Measurements from ENCODE around the gene KRT32.

The KRT32 gene

DNA sequence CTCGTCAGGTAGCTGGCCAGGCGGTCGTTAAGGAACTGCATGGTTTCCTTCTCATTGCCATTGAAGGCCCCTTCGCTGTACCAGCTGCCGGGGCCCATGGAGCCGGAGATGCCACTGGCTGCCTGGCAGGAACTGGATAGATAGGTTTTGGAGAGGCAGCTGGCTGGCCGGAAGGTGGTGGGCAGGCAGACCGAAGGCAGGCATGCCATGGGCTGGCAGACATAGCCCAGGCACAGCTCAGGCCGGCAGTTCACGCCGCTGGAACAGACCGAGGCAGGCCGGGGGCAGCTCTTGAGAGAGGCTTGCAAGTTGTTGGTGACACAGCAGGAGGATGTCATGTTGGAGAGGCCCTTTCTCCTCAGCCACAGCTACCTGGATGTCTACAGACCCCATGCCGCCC, at the start of gene KRT32:
KRT32 (minus strand) TSS at position 399 of the 400 bp plus-strand sequence; CDS start at position 338, 61 bp downstream.
- no peak for DNase-seq (ENCODE audit: low read depth, low spot score)

DNA sequence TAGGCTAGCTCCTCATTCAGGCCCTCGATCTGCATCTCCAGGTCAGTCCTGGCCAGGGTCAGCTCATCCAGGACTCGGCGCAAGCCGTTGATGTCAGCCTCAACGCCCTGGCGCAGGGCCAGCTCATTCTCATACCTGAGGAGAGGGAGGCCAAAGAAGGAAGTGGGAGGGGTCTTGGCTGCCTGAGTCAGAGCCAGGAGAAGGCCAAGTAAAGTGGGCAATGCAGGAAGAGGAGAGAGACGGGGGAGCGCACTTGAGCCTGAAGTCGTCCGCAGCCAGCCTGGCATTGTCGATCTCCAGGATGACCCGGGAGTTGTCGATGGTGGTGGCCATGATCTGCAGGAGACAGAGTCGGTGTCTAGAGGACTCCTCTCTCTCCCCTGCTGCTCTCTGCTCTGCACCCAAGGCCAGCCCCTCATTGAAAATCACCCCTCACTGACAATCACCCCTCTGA, 49.7 kb upstream of the KRT32 start:
- no peak for DNase-seq (ENCODE audit: low read depth, low spot score)

DNA sequence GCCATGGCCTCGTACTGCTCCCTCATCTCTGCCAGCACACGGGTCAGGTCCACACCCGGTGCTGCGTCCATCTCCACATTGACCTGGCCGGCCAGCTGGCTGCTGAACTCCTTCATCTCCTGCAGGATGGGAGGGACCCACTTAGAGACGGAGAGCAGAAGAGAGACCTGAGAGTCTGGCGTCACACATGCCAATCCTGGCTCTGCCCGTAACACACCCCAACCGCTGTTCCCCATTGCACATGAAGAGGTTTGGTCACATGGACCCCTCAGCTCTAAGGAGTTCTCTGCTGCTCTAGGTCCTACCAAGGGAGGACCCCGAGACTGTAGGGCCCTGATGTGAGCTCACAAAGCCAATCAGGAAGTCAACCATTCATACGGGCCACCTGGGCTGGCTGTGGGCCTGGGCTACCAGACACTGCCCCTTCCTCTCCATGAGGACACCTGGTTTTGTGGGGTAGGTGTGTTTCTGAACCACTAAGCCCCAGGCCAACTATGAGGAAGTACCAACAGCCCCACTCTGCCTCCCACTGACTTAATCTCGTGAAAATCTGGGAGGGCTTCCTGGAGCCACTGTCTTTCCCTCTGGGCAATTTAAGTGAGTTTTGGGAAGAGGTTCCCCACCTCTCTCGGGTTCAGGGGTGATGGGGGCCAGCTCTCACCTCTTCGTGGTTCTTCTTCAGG, 49.1 kb upstream of the KRT32 start:
- DNase-seq (ENCODE audit: low read depth, low spot score): no peak

DNA sequence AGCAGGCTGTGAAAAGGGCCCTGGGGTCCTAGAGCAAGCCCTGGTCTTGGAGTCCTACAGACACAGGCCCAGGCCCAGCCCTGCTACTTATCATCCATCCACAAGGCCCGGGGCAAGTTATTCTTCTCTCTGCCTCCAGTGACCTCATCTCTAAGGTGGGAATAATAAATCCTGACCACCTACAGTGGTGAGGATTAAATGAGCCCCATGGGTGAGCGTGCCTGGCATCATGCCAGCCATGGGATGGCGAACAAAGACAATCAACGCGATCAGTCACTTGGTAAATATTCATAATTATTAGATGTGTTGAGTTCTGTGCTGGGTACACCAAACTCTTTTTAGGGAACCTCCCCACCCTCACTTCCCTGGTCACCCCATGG, 46.0 kb upstream of the KRT32 start:
- DNase-seq (ENCODE audit: low read depth, low spot score): no peak

DNA sequence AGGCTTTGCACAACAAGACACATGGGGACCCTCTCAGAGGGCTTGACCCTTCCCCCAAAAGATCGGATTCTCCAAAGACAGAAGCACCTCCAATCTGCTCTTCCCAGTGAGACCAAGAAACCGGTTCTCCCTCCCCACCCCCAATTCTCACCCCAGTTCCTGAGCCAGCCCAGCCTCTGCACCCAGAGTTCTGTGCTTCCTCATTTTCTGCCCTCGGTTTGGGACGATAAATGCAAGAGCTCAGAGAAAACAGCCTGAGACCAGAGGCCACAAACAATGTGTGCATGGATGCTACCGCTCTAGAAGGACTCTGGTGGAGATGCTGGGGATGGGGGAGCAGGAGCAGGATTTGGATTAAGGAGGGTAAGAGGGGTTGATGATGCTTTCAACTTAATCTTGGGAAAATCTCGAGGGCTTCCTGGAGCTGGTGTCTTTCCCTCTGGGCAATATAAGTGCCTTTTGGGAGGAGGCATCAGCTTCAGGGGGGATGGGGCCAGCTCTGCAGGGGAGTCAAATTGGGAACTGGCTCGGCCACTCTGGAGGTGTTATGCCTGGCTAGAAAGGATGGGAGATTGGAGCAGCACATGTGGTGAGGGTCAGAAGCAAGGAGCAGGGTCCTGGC, 45.5 kb upstream of the KRT32 start:
- no peak for DNase-seq (ENCODE audit: low read depth, low spot score)

DNA sequence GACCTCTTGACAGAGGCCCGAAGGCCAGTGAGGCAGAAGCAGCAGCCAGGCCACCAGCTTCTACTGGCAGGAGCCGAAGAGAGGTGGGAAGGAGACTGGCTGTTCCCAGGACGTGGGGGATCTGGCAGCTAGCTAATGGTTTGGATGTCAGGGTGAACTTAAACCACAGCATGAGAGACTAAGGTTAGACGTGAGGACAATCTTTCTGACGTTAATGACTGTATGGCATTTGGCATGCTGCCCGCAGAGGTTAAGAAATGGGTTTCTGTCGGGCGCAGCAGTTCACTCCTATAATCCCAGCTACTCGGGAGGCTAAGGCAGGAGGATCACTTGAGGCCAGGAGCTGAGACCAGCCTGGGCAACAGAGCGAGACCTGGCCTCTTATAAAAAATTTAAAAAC, 44.5 kb upstream of the KRT32 start:
- no peak for DNase-seq (ENCODE audit: low read depth, low spot score)

DNA sequence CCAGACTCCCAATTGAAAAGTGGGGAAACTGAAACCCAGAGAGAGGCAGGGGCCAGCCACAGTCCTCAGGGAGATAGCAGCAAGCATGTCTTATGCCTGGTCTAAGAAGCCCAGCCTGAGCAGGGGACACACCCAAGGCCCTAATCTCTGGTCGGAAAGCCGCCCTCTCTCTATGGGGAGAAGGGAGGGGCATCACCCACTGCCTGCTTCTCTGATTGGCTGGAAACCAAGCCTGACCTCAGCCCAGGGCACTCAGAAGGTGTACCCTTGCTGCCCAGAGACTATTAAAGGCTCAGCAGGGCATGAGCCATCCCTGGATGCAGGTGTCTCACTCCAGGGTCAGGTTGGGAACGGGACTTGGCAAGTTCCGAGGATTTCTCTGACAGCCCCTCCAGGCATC, 43.9 kb upstream of the KRT32 start:
- no peak for DNase-seq (ENCODE audit: low read depth, low spot score)

DNA sequence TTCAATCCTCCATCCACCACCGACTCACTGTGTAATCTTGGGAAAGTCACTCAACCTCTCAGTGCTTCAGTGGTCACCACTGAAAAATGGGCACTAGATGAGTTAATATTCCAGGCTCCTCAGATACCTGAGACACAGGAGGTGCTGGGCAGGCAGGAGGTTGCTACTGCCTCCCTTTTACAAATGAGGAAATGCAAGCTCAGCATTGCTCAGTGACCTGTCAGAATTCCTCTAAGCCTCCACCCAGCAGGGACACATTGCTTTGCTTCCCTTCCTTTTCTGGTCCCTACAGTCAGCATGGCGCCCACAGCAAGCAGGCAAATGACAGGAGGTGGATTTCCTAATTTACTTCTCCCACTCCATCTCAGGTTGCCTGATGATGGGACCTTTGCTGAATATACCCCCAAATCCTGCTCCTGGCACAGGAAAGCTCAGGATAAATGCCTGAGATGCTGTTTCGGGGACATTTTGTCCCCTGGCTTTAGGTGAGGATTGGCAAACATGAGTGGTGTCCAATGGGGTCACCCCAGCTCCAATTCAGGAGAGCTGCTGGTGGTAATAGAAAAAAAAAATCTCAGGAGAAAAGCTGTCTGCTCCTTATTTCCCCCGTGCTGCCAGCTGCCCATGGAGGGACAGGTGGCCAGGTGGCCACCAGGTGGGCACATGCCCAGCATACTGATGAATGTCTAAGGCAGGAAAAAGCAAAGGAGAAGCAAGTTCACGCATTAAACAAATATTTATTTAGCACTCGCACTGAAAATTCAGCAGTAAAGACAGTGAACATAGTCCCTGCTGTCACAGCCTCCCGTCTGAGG, 43.3 kb upstream of the KRT32 start:
- DNase-seq (ENCODE audit: low read depth, low spot score): peak; percentile 28

DNA sequence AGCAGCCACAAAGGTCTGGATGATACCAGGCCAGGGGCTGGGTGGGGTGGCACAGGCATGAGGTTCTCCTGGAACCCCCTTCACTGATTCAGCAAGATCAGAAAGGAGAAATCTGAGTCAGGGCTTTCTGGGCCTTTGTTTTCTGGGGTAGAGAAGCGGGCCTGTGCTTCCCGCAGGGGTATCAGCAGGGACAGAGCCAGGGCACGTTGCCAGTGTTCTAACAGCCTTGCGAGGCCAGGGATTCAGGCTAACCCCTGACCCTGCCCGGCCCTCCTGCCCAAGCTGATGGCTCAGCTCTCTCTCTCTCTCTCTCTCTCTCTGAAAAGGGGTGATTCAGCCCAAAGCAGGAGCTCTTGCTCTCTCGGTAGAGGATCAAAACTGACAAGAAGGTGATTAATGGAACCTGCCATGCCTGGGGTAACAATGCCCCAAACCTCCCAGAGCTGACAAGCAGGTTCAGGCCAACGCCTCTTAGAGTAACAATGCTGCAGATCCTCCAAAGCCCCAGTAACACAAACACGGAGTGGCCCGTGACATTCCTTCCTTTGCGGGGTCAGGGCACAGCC, 40.2 kb upstream of the KRT32 start:
- peak; percentile 71 for DNase-seq (ENCODE audit: low read depth, low spot score)

DNA sequence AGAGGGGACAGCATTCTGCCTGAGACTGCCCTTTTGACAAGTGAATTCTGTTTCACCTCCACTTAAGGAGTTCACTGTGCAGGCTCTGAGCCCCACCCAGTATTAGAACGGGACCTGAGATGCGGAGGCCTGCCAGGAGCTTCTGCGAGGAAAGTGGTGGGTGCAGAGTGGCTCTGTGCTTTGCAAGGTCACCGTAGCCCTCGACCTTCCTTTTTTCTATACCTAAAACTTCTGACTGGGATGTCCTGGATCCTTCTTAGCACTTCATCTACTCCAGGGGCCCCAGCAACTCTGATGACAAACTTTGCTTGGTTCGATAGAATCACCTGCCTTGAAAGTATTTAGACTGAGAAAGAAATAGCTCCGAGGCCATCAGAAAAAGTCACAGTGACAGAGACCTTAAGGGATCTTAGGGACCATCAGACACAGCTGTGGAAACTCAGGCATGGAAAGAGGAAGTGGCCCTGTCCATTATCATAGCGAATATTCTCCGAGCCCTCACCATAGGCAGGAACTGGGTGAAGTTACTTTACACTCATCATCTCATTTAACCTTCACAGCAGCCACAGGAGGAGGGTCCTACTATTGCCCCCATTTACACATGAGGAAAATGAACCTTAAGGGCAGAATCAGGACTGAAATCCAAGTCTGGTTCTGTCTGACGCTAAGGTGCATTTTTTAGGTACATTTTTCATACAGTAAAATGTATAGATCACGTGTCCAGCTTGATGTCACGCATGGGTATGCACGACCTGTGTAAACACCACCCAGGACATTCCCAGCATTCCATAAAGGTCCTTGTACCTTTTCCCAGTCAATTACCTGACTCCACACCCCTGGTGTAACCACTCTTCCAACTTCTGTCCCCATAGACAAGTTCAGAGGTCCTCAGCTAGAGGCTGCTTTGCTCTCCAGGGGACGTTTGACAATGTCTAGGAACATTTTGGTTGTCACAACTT, 38.9 kb upstream of the KRT32 start:
- no peak for DNase-seq (ENCODE audit: low read depth, low spot score)

DNA sequence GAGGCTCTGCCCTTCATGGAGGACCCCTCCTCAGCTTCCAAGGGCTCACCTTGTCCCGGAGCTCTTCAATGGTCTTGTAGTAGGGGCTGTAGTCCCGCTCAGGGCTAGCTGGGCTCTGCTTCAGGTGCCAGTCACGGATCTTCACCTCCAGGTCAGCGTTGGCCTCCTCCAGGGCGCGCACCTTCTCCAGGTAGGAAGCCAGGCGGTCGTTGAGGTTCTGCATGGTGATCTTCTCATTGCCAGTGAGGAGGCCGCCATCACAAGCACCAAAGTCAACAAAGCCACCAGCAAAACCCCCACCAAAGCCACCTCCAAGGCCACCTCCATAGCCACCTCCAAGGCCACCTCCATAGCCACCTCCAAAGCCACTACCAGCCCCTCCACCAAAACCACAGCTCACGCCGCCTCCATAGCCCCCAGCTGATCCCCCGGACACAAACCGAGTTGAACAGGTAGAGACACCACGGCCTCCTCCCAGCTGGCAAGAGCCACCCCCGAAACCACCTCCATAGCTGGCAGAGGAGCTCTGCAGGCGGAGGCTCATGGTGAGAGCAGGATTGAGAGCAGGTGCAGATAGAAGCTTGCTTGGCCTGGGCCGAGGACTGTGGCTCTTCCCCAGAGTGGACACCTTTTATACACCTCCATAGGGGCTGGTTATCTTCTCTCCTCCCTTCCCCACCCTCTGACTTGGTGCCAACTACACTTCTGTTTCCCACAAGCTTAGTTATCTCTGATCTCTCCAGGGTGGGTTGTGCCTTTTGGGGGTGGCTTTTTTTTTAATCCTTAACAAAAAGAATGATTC, 38.0 kb upstream of the KRT32 start, which contains the start of gene KRT13:
KRT13 (minus strand) TSS at position 606 of the 802 bp plus-strand sequence; CDS start at position 544, 62 bp downstream.
- no peak for DNase-seq (ENCODE audit: low read depth, low spot score)

DNA sequence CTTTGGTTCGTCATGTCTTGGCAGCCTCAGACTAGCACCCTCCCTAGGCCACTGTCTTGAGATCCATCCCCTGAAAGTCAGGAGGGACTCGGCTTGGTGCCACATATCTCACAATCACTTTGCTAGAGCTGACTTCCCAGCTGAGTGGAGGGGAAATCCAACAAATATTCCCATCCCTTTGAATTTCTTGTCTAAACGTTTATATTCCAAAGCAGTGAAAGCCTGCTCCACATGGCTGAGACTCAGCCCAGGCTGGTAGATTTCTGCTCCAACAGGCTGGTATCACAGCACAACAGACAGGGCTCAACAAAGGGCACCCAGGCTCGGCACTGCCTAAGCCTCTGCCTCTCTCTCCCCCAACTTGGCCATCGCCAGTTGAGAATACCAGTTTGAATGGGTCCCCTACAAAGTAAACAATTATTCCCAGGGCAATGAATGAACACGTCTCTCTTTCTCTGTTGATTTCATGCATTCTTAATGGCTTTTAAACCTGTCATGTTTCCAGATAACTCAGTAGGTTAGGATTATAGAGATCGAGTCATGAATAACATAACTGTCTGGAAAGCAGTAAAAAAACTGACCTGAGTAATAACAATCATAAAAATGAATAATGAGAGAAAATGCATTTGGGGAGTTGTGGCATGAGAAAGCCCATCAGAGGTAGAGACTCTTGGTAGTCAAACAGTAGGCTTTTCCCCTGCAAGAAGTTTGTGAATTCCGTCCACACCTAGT, 37.2 kb upstream of the KRT32 start:
- DNase-seq (ENCODE audit: low read depth, low spot score): no peak

DNA sequence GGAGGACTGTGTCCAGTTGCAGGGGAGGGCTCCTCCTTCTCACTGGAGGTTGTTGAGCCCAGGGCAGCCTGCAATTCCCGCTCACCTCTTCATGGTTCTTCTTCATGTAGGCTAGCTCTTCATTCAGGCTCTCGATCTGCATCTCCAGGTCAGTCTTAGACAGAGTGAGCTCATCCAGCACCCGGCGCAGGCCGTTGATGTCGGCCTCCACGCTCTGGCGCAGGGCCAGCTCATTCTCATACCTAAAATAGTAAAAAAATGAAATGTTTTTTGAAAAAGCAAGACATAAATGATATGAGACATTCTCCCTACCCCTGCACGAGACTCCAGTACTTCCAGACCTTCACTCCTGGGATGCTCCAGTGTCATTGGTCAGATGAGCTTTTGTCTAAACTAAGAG, 36.0 kb upstream of the KRT32 start:
- DNase-seq (ENCODE audit: low read depth, low spot score): no peak

DNA sequence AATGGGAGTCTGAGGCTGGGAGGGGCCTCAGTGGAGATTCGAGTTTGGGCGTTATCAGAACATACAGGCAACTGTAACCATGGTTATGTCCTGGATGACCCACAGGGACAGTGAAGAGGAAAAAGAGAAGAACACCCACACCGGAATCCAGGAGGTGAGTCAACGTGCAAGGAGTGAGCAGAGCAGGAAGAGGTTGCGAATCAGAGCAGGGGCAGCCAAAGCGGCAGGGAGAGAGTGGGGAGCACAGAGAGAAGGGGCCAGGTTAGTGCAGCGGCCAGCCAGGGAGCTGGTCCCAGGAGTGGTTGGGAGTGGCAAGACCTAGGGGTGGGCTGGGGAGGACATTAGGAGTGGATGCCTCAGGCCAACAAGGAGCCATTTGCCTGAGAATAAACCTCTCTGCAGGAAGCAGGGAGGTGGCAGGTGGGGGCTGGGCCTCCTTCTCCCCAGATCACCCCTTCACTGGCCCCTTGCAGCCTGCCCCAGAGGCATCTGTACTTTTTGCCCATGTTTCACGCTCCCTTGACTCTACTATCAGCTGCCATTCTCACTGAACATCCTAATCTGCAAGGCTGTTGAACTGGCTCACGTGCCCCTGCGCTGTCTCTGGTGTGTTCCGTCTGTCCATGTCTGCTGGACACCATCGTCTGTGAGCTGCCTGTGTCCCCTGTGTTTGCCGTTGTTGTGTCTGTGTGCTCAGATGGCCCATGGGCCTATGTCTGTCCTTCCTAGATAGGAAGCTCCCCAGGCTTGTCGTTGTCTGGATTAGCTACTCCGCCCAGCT, 33.1 kb upstream of the KRT32 start:
- peak; percentile 73 for DNase-seq (ENCODE audit: low read depth, low spot score)

DNA sequence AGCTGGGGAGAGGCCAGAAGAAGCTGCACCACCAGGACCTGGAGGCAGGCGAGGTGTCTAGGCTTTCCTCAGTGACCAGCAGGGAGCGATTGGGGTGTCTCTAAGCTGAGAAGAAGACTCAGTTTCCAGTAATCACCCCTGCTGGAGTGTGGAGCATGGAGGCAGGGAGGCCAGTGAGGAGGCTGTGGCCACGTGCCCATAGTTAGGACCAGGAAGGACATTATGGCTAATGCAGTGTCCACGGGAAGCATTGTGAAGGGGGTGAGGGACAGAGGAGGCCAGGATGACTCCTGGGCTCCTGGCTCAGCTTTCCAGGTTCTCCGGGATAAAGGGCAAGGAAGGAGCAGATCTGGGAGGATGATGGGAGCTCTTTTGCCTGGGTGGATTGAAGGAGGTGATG, 32.5 kb upstream of the KRT32 start:
- DNase-seq (ENCODE audit: low read depth, low spot score): no peak

DNA sequence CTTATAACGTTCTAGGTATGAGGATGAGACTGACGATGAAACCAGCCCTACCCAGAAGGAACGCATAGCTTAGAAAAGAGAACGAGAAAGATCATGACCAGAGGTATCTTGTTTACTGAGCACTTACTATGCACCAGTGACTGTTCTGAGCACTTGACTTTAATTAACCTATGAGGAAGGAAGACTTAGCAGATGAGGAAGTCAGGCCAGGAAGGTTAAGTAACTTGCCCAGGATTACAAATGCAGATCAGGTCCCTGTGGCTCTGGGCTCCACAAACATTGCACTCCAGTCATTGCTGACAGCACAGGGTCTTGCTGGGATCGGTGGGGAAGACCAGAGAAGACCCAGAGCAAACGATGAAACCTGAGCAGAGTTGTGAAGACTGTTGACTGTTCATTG, 31.1 kb upstream of the KRT32 start:
- DNase-seq (ENCODE audit: low read depth, low spot score): no peak

DNA sequence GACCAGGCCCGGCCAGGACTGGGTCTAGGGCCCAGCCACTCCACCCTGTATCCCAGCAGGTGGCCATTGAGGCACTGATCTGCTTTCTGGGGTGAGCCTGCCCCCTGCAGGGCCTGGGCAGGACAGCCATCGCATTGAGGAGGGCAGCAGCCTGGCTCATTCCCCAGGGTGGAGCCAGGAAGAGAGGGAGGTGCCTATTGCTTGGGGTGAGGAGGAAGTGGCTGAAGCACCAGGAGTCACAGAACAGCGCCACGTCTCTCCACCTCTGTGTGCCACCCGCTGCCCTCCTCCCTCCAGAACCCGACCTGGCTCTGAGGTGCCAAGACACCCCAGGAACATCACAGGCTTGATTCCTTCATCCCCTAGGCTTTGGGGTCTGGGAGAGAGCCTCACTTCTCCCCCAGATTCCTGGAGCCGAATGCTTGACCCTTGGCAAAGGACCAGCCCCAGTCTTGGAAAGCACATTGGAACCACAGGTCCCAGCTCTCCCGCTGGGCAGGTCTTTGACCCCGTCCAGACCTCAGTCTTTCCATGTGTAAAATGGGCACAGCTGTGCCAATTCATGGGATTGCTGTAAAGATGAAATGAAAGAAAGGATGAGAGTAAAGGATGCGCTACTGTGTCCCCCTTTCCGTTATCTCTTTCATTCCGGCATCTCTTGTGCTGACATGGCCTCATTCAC, 29.8 kb upstream of the KRT32 start:
- DNase-seq (ENCODE audit: low read depth, low spot score): peak; percentile 92

DNA sequence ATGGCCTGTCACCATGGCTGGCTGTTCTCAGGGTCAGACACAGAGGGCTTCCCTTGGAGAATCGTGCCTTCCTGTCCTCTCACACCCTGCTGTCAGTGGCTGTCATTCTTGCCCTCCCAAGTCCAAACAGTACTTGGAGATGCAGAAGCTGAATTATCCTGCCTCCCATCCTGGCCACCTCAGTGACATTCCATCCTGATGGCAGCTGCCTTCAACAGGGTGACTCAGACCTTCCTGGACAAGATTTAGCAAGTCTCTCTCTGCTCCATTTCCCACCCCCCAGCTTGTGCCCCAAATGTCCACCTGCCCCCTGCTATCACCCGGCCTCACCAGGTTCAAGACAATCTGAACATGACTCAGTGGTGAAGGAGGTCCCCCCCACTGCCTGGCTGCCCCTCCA, 27.3 kb upstream of the KRT32 start:
- DNase-seq (ENCODE audit: low read depth, low spot score): no peak
